ENCODE results near the gene SKIC2. TPM values are rescaled to one million over a fixed set of nuclear protein-coding genes. Genes with fewer than 3 reads are reported as not detected.

Gene SKIC2
- polyA plus RNA-seq, 4 donors, result 51.4 to 171 (median 85.7) TPM

GRCh38 chr6:31958412-31958740 is 599 bp upstream of the SKIC2 start:
- Histone ChIP-seq H3K4me3 (ENCODE audit: low read depth in 1 of 3, low read length in 3 of 3) (peak overlapping the region; percentile 70 to 89 (median 73)), H3K9me3 (ENCODE audit: control insufficient read depth in 2 of 2, insufficient read depth in 1 of 2, low read depth in 1 of 2, low read length in 1 of 2) (no peaks in the 10 kb centered on the region), H3K36me3 (ENCODE audit: control insufficient read depth in 3 of 3, insufficient read depth in 2 of 3, low read depth in 1 of 3, low read length in 3 of 3) (peaks cover 14 to 66% (median 20%) of the 10 kb centered on the region in 3 donors), H3K27ac (ENCODE audit: low read depth in 1 of 3, low read length in 2 of 3) (peak overlapping the region; percentile 71 to 90 (median 75)), H3K27me3 (ENCODE audit: control insufficient read depth in 3 of 3, insufficient read depth in 3 of 3, low read length in 3 of 3) (no peaks in the 10 kb centered on the region), H3K4me1 (ENCODE audit: control insufficient read depth in 3 of 3, insufficient read depth in 2 of 3, low read depth in 1 of 3, low read length in 2 of 3) (peaks cover 5 to 18% (median 5%) of the 10 kb centered on the region in 3 donors)
- DNase-seq (no peak), FAIRE-seq (no peak)
- WGBS, 3 donors, result 5 to 7% (median 6%) methylated on average over 11 of the region's 11 CpGs

- no peak overlapping the region for H3K27ac ChIP-seq (ENCODE audit: low read depth in 1 of 3, low read length in 2 of 3)
- peaks cover 5 to 18% (median 5%) of the 10 kb centered on the region in 3 donors for H3K4me1 ChIP-seq (ENCODE audit: control insufficient read depth in 3 of 3, insufficient read depth in 2 of 3, low read depth in 1 of 3, low read length in 2 of 3)
- FAIRE-seq, result no peak
- H3K9me3 ChIP-seq (ENCODE audit: control insufficient read depth in 2 of 2, insufficient read depth in 1 of 2, low read depth in 1 of 2, low read length in 1 of 2), result no peaks in the 10 kb centered on the region
- WGBS, 3 donors, result 93 to 96% (median 94%) methylated on average over 12 of the region's 12 CpGs
- no peak overlapping the region for H3K4me3 ChIP-seq (ENCODE audit: low read depth in 1 of 3, low read length in 3 of 3)
- no peak for DNase-seq
- no peaks in the 10 kb centered on the region for H3K27me3 ChIP-seq (ENCODE audit: control insufficient read depth in 3 of 3, insufficient read depth in 3 of 3, low read length in 3 of 3)
- H3K36me3 ChIP-seq (ENCODE audit: control insufficient read depth in 3 of 3, insufficient read depth in 2 of 3, low read depth in 1 of 3, low read length in 3 of 3), result peaks cover 13 to 66% (median 24%) of the 10 kb centered on the region in 3 donors
Measured at GRCh38 chr6:31961616-31962015, 2.6 kb downstream of the SKIC2 start.

GRCh38 chr6:31963921-31964320 is 4.9 kb downstream of the SKIC2 start:
- 96 to 97% (median 97%) methylated on average over 19 of the region's 19 CpGs for WGBS, 3 donors
- DNase-seq, result no peak

GRCh38 chr6:31965700-31966099 is 6.7 kb downstream of the SKIC2 start:
- peaks cover 28 to 94% (median 35%) of the 10 kb centered on the region in 3 donors for H3K36me3 ChIP-seq (ENCODE audit: control insufficient read depth in 3 of 3, insufficient read depth in 2 of 3, low read depth in 1 of 3, low read length in 3 of 3)
- H3K27ac ChIP-seq (ENCODE audit: low read depth in 1 of 3, low read length in 2 of 3), result no peak overlapping the region
- FAIRE-seq (no peak), DNase-seq (no peak)
- no peaks in the 10 kb centered on the region for H3K27me3 ChIP-seq (ENCODE audit: control insufficient read depth in 3 of 3, insufficient read depth in 3 of 3, low read length in 3 of 3)
- no peak overlapping the region for H3K4me3 ChIP-seq (ENCODE audit: low read depth in 1 of 3, low read length in 3 of 3)
- H3K9me3 ChIP-seq (ENCODE audit: control insufficient read depth in 2 of 2, insufficient read depth in 1 of 2, low read depth in 1 of 2, low read length in 1 of 2), result no peaks in the 10 kb centered on the region
- peaks cover 0 to 1% (median 0%) of the 10 kb centered on the region in 3 donors for H3K4me1 ChIP-seq (ENCODE audit: control insufficient read depth in 3 of 3, insufficient read depth in 2 of 3, low read depth in 1 of 3, low read length in 2 of 3)
- WGBS, 3 donors, result 91 to 94% (median 92%) methylated on average over 13 of the region's 13 CpGs

More at GRCh38 chr6:31963921-31964320, 4.9 kb downstream of the SKIC2 start:
- peaks cover 0 to 9% (median 2%) of the 10 kb centered on the region in 3 donors for H3K4me1 ChIP-seq (ENCODE audit: control insufficient read depth in 3 of 3, insufficient read depth in 2 of 3, low read depth in 1 of 3, low read length in 2 of 3)
- FAIRE-seq, result no peak
- H3K27me3 ChIP-seq (ENCODE audit: control insufficient read depth in 3 of 3, insufficient read depth in 3 of 3, low read length in 3 of 3), result no peaks in the 10 kb centered on the region
- no peak overlapping the region for H3K4me3 ChIP-seq (ENCODE audit: low read depth in 1 of 3, low read length in 3 of 3)
- no peaks in the 10 kb centered on the region for H3K9me3 ChIP-seq (ENCODE audit: control insufficient read depth in 2 of 2, insufficient read depth in 1 of 2, low read depth in 1 of 2, low read length in 1 of 2)
- H3K27ac ChIP-seq (ENCODE audit: low read depth in 1 of 3, low read length in 2 of 3), result no peak overlapping the region
- H3K36me3 ChIP-seq (ENCODE audit: control insufficient read depth in 3 of 3, insufficient read depth in 2 of 3, low read depth in 1 of 3, low read length in 3 of 3), result peaks cover 26 to 85% (median 28%) of the 10 kb centered on the region in 3 donors

- Histone ChIP-seq H3K36me3 (ENCODE audit: control insufficient read depth in 3 of 3, insufficient read depth in 2 of 3, low read depth in 1 of 3, low read length in 3 of 3) (peaks cover 26 to 95% (median 35%) of the 10 kb centered on the region in 3 donors), H3K9me3 (ENCODE audit: control insufficient read depth in 2 of 2, insufficient read depth in 1 of 2, low read depth in 1 of 2, low read length in 1 of 2) (no peaks in the 10 kb centered on the region), H3K4me1 (ENCODE audit: control insufficient read depth in 3 of 3, insufficient read depth in 2 of 3, low read depth in 1 of 3, low read length in 2 of 3) (peaks cover 2 to 7% (median 3%) of the 10 kb centered on the region in 3 donors), H3K4me3 (ENCODE audit: low read depth in 1 of 3, low read length in 3 of 3) (no peak overlapping the region), H3K27ac (ENCODE audit: low read depth in 1 of 3, low read length in 2 of 3) (no peak overlapping the region), H3K27me3 (ENCODE audit: control insufficient read depth in 3 of 3, insufficient read depth in 3 of 3, low read length in 3 of 3) (no peaks in the 10 kb centered on the region)
- DNase-seq (no peak), FAIRE-seq (no peak)
- WGBS, 3 donors, result 92 to 94% (median 93%) methylated on average over 7 of the region's 7 CpGs
Measured at GRCh38 chr6:31966506-31966905, 7.5 kb downstream of the SKIC2 start.

- H3K27ac ChIP-seq (ENCODE audit: low read depth in 1 of 3, low read length in 2 of 3), result peak overlapping the region in 1 of 3 donors; percentile 6
- H3K4me3 ChIP-seq (ENCODE audit: low read depth in 1 of 3, low read length in 3 of 3), result no peak overlapping the region
- no peaks in the 10 kb centered on the region for H3K9me3 ChIP-seq (ENCODE audit: control insufficient read depth in 2 of 2, insufficient read depth in 1 of 2, low read depth in 1 of 2, low read length in 1 of 2)
- 81 to 87% (median 84%) methylated on average over 10 of the region's 10 CpGs for WGBS, 3 donors
- H3K4me1 ChIP-seq (ENCODE audit: control insufficient read depth in 3 of 3, insufficient read depth in 2 of 3, low read depth in 1 of 3, low read length in 2 of 3), result peaks cover 2 to 7% (median 3%) of the 10 kb centered on the region in 3 donors
- H3K27me3 ChIP-seq (ENCODE audit: control insufficient read depth in 3 of 3, insufficient read depth in 3 of 3, low read length in 3 of 3), result no peaks in the 10 kb centered on the region
- DNase-seq, result no peak
- H3K36me3 ChIP-seq (ENCODE audit: control insufficient read depth in 3 of 3, insufficient read depth in 2 of 3, low read depth in 1 of 3, low read length in 3 of 3), result peaks cover 21 to 88% (median 35%) of the 10 kb centered on the region in 3 donors
- no peak for FAIRE-seq
Measured at GRCh38 chr6:31966997-31967925, 8.3 kb downstream of the SKIC2 start.

- FAIRE-seq, result no peak
- H3K4me3 ChIP-seq (ENCODE audit: low read depth in 1 of 3, low read length in 3 of 3), result no peak overlapping the region
- H3K27ac ChIP-seq (ENCODE audit: low read depth in 1 of 3, low read length in 2 of 3), result peak overlapping the region in 1 of 3 donors; percentile 6
- peaks cover 2 to 8% (median 3%) of the 10 kb centered on the region in 3 donors for H3K4me1 ChIP-seq (ENCODE audit: control insufficient read depth in 3 of 3, insufficient read depth in 2 of 3, low read depth in 1 of 3, low read length in 2 of 3)
- H3K27me3 ChIP-seq (ENCODE audit: control insufficient read depth in 3 of 3, insufficient read depth in 3 of 3, low read length in 3 of 3), result no peaks in the 10 kb centered on the region
- H3K36me3 ChIP-seq (ENCODE audit: control insufficient read depth in 3 of 3, insufficient read depth in 2 of 3, low read depth in 1 of 3, low read length in 3 of 3), result peaks cover 20 to 81% (median 35%) of the 10 kb centered on the region in 3 donors
- WGBS, 3 donors, result 83 to 85% (median 85%) methylated on average over 3 of the region's 3 CpGs
- DNase-seq, result no peak
- no peaks in the 10 kb centered on the region for H3K9me3 ChIP-seq (ENCODE audit: control insufficient read depth in 2 of 2, insufficient read depth in 1 of 2, low read depth in 1 of 2, low read length in 1 of 2)
Measured at GRCh38 chr6:31967926-31968320, 8.9 kb downstream of the SKIC2 start.

- Histone ChIP-seq H3K36me3 (ENCODE audit: control insufficient read depth in 3 of 3, insufficient read depth in 2 of 3, low read depth in 1 of 3, low read length in 3 of 3) (peaks cover 20 to 77% (median 35%) of the 10 kb centered on the region in 3 donors), H3K27ac (ENCODE audit: low read depth in 1 of 3, low read length in 2 of 3) (no peak overlapping the region), H3K9me3 (ENCODE audit: control insufficient read depth in 2 of 2, insufficient read depth in 1 of 2, low read depth in 1 of 2, low read length in 1 of 2) (no peaks in the 10 kb centered on the region), H3K4me1 (ENCODE audit: control insufficient read depth in 3 of 3, insufficient read depth in 2 of 3, low read depth in 1 of 3, low read length in 2 of 3) (peaks cover 2 to 12% (median 7%) of the 10 kb centered on the region in 3 donors), H3K27me3 (ENCODE audit: control insufficient read depth in 3 of 3, insufficient read depth in 3 of 3, low read length in 3 of 3) (no peaks in the 10 kb centered on the region), H3K4me3 (ENCODE audit: low read depth in 1 of 3, low read length in 3 of 3) (no peak overlapping the region)
- DNase-seq (no peak), FAIRE-seq (no peak)
- 85 to 92% (median 89%) methylated on average over 11 of the region's 11 CpGs for WGBS, 3 donors
Measured at GRCh38 chr6:31968326-31968725, 9.4 kb downstream of the SKIC2 start.
